Upper lobe of left lung (tissue), 4 donors: ENCODE results near the gene PRKCH.

Source experiments
- EP300 ChIP-seq, 4 donors: sonication (generic); formaldehyde crosslinking; IDR thresholded peaks; one replicate each; pipeline ENCODE4 v1.5.1; 2017; ENCODE audit warnings: antibody characterized with exemption in 4 of 4, control low read depth in 2 of 4
- POLR2A ChIP-seq, 4 donors: fragments of 450-650 bp; IDR thresholded peaks; one replicate each; pipeline ENCODE4 v1.5.1; 2016 to 2017; ENCODE audit warnings: antibody characterized with exemption in 4 of 4, mild to moderate bottlenecking in 2 of 4
- POLR2AphosphoS5 ChIP-seq, 2 donors: sonication (generic); formaldehyde crosslinking; IDR thresholded peaks; one replicate each; pipeline ENCODE4 v1.5.1; 2017; ENCODE audit warnings: antibody characterized with exemption in 2 of 2
- TF ChIP-seq, protein P1 (sequence below), 6 experiments: fragments of 450-650 bp in 4 of 6; fragments of 200-600 bp in 2 of 6; sonication (generic) in 2 of 6; IDR thresholded peaks; one replicate each; pipeline ENCODE4 v1.5.1; 2016 to 2019; ENCODE audit warnings: antibody characterized with exemption in 6 of 6

DNA sequence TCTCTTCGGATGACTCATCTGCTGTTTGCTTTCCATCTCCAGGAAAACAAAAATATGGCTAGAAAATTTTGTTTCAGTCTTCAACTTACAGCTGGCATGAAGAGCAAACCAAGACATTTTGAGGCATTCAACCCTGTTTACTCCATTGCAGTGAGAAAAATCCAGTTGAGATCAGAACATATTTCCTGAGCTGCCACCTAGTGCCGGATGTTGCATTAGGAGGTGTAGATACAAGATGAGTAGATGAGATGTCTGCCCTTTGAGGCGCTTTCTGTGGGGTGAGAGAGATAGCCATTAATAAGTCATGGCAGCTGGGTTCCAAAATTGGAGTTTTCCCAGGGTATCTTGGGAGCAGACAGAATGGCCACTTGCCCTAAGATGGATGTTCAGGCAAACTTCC, 171.1 kb downstream of the PRKCH start:
- TF ChIP-seq, protein P1, sequence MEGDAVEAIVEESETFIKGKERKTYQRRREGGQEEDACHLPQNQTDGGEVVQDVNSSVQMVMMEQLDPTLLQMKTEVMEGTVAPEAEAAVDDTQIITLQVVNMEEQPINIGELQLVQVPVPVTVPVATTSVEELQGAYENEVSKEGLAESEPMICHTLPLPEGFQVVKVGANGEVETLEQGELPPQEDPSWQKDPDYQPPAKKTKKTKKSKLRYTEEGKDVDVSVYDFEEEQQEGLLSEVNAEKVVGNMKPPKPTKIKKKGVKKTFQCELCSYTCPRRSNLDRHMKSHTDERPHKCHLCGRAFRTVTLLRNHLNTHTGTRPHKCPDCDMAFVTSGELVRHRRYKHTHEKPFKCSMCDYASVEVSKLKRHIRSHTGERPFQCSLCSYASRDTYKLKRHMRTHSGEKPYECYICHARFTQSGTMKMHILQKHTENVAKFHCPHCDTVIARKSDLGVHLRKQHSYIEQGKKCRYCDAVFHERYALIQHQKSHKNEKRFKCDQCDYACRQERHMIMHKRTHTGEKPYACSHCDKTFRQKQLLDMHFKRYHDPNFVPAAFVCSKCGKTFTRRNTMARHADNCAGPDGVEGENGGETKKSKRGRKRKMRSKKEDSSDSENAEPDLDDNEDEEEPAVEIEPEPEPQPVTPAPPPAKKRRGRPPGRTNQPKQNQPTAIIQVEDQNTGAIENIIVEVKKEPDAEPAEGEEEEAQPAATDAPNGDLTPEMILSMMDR (IDR thresholded peaks at IDR 0.05): no peak
- no peak for TF ChIP-seq POLR2A (IDR thresholded peaks at IDR 0.05)
- TF ChIP-seq POLR2AphosphoS5 (IDR thresholded peaks at IDR 0.05): no peak
- no peak for TF ChIP-seq EP300 (IDR thresholded peaks at IDR 0.05)
